ENCODE results near the gene OGN. TPM values are rescaled to one million over a fixed set of nuclear protein-coding genes. Genes with fewer than 3 reads are reported as not detected.

The OGN gene
- total RNA-seq, 1 experiment from 2014 or later, result not detected

GRCh38 chr9:92349771-92350739 lies 54.3 kb downstream of the OGN start:
- no peak for DNase-seq (ENCODE audit: low spot score)

- no peak for DNase-seq (ENCODE audit: low spot score)
These were observed 58.8 kb downstream of the OGN start for GRCh38 chr9:92345582-92345981.

- no peak for DNase-seq (ENCODE audit: low spot score)
These were observed 61.4 kb downstream of the OGN start for GRCh38 chr9:92342825-92343488.

GRCh38 chr9:92341578-92341977 lies 62.8 kb downstream of the OGN start:
- no peak for DNase-seq (ENCODE audit: low spot score)

- DNase-seq (ENCODE audit: low spot score), result no peak
These were observed 71.1 kb downstream of the OGN start for GRCh38 chr9:92333282-92333634.

Other genes starting within 250 kb of the OGN start
- 121 and 123 TPM in 2 replicates for gene IARS1, start 110.9 kb downstream of the OGN start, total RNA-seq (2014; rRNA removed; shearing (Covaris generic))
- 9.3 and 12.3 TPM in 2 replicates for gene NOL8, start 79.2 kb downstream of the OGN start, total RNA-seq (2014; rRNA removed; shearing (Covaris generic))
- 2.6 and 5.8 TPM in 2 replicates for gene CENPP, start 78.6 kb downstream of the OGN start, total RNA-seq (2014; rRNA removed; shearing (Covaris generic))
- gene OMD, start 19.9 kb upstream of the OGN start, total RNA-seq (2014; rRNA removed; shearing (Covaris generic)), result not detected in 2 replicates
- gene ASPN, start 77.9 kb upstream of the OGN start, total RNA-seq (2014; rRNA removed; shearing (Covaris generic)), result not detected in 2 replicates
- gene ECM2, start 131.4 kb upstream of the OGN start, total RNA-seq (2014; rRNA removed; shearing (Covaris generic)), result not detected in 2 replicates

Data from HT-29 (cell line).